Fibroblast of skin of left biceps (primary cell): Measurements from ENCODE around the gene HDAC5.
"Not testable (repeated sequence)": the region's sequence is repeated elsewhere in the genome, so short reads cannot be mapped to it uniquely, and the experiment has no call there.

Source experiments
- DNase-seq, 2 experiments: peaks; one replicate each; pipeline ENCODE4 v3.0.0-alpha.2; 2013; ENCODE audit warnings: low read depth in 2 of 2

HDAC5 gene

DNA sequence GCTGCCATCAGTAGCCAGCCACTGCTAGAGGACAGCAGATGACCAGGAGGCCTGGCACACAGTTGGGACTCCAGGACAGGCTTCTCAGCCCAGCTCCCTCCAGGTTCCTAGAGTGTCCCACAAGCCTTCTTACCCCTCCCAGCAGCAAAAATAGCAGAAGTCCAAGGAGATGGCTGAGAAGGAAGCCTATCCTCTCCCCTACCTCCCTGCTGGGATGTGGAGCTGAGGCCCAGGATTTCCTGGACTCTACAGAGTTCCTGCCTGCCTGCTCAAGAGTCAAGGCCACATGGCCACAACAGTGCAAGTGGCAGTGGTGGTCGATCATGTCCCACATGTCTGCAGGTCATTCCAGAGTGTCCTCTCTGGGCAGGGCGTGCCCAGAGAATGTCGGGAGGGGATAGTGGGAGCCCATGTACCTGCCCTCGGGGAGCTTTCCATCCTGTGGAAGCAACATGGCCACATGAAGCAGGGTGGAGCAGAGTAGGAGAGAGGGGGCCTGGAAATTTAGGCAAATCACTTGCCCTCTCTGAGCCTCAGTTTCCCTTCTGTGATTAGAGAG lies 10.6 kb upstream of the HDAC5 start:
- no peak for DNase-seq

DNA sequence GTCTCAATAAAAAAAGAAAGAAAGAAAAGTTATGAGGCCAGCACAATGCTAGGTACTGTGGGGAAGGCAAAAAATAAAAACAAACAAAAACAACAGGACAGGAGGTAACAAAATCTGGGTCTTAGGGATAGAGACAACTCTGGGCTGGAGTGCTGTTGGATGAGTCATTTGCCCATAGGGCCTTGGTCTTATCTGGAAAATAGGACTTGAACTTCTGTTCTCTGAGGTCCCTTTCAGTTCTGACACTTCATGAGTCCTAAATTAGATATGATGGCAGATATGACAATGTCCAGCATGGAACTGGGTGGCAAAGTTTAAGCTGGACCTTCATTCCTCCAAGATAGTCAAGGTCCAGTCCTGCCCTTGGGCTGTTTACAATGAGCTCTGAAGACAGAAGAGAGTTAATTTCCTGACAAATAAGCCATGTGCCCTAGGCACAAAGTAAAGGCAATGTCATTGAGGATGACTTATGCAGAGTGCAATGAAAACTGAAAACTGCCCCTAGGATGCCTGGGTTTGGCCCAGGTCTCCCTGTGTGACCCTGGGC lies 8.9 kb upstream of the HDAC5 start:
- no peak for DNase-seq

- not testable (repeated sequence) for DNase-seq
These were observed 7.9 kb upstream of the HDAC5 start for GRCh38 chr17:44131372-44131771.

DNA sequence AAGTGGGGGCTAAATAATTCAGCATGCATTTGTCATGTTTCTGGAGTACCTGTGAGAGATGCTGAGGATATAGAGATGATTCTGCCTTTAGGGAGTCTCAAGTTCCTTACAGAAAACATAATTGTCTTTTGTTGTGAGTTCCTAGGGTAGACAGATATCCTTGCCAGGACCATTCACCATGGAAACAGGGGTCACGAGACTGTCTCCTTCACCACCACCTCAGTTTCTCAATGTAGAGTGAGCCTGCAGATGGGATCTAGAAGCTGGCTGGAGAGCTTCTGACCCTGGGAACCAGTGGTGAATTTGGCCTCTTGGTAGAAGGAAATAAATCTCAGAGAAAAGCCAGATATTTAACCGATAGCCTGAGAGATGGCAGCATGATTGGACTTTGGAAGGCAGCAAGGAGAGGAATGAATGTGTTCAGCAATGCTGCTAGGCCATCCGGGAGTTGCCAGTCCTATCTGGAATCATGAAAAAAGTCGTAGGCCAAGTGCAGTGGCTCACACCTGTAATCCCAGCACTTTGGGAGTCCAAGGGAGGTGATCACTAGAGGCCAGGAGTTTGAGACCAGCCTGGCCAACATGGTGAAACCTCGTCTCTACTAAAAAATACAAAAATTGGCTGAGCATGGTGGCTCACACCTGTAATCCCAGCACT lies 7.4 kb upstream of the HDAC5 start:
- DNase-seq, result no peak

DNA sequence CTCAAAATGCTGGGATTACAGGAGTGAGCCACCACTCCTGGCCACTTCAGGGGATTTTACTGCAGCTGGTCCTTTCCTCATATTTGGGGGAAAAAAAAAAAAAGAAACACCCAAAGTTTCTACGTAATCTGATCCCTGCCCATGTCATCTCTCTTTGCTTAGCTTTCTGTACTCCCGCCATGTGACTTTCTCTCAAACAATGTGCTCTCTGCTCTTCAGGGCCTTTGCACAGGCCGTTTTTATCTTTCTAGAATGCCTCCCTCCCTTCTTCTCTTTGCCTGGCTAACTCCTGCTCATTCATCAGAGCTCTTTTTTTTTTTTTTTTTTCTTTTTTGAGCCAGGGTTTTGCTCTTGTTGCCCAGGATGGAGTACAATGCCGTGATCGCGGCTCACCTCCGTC lies 4.9 kb upstream of the HDAC5 start:
- no peak for DNase-seq

DNA sequence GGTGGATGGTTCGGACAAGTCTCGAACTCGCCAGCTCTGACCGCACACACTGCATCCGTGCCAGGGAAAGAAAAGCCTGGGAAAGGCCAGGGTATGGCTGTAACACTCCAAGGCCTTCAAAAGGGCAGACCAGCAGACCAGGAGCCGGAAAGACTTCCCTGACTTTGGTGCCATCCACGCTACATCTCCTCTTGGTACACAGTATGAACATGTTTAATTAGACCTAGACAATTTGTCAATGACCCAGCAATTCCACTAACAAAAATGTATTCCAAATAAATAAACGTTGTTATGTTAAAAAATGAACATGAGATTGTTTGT lies 637 bp upstream of the HDAC5 start:
- DNase-seq, result no peak

- no peak for DNase-seq
These were observed 555 bp downstream of the HDAC5 start for GRCh38 chr17:44122816-44123355.

DNA sequence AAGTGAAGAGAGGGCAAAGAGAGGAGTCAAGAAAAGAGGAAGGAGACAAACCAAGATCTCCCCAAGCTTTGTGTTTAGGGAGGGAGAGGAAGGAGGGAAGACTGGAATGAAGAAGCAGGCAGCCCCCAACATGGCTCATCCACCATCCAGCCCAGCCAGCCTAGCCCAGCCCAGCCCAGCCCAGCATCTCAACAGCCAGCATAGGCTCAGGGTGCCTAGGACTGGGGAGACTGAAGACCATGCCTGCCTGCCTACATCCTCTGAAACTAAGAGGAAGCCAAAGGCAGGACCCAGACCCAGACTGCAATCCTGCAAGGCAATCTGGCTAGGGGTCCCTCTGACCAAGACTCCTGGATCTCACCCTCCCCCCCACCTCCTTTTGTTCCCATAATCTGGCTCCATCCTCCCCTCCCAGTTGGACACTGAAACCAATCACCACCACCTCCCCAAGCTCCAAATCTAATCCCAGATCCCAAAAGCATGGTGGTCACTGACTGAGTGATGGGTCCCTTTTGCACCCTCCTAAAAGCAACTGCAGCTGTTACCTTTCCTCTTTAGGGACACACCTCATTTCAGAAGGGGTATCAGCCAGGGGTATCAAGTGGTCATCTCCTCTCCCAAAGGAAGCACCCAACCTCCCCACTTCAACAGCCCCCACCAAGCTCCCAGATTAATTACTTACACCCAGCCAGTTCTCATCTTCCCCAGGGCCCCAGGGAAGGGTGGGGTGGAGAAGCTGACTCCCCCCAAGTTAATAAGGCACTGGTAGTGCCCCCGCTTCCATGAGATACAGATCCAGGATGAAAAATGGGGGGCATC lies 1.2 kb downstream of the HDAC5 start:
- DNase-seq, result no peak

DNA sequence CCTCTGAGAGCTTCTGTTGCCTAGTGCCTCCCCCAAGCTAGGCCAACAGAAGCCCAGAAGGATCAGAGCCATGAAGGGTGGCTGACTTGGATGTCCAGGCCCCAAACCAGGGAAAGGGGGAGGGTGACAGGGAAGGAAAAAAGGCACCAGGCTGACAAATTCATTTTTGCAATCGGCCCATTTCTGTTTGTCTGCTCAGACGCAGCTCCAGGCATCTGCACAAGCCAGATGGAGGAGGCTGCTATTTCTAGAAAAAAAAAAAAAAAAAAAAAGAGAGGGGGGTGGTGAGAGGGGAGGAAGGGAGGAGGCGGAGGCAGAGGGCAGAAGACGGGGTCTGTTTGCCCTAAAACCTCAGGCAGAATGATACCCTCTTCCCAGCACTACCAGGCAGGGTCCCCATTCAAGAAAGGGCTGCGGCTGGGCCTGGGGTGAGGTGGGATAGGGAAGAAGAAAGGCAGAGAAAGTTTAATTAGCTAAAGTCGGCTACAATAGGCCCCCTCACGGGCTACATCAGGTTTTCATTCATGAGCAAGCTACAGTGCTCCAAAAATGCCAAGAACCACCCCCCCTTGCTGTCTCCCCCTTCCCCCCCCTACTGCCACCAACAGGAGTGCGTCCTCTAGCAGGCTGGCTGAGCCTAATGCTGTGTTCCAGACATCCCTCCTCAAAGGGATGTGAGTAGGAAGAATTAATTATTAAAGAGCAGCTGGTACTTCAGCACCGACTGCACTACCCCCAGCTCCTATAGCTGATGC lies 2.4 kb downstream of the HDAC5 start:
- no peak for DNase-seq

- DNase-seq, result not testable (repeated sequence)
These were observed 3.2 kb downstream of the HDAC5 start for GRCh38 chr17:44120281-44120680.

GRCh38 chr17:44119798-44120197 lies 3.6 kb downstream of the HDAC5 start:
- no peak for DNase-seq

GRCh38 chr17:44119062-44119461 lies 4.4 kb downstream of the HDAC5 start:
- DNase-seq, result no peak

DNA sequence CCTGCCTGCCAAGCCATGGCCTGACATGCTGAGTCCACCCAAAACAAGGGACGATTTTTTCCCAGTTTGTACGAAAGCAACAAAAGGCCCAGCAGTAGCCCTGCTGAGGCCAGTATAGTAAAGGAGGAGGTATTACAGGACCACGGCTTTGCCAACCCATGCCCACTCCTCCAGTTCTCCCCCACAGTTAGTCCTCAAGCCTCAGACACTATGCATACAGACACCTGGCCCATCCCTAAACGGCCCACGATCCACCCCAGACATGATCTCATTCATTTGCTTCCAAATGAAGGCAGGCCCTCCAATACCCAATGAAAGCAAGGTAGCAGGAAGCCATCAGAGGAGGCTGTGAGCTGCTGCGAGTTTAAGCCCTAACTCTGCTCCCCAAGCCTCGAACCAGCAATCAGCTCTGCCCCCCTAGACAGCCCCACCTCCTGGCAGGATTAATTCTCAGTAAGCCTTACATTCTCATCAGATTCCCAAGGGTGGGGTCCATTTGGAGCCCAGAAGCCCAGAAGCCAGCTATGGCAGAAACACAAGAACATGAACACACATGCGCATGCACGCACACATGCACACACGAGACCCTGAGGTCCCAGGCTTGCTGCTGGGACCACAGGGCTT lies 4.9 kb downstream of the HDAC5 start:
- no peak for DNase-seq

DNA sequence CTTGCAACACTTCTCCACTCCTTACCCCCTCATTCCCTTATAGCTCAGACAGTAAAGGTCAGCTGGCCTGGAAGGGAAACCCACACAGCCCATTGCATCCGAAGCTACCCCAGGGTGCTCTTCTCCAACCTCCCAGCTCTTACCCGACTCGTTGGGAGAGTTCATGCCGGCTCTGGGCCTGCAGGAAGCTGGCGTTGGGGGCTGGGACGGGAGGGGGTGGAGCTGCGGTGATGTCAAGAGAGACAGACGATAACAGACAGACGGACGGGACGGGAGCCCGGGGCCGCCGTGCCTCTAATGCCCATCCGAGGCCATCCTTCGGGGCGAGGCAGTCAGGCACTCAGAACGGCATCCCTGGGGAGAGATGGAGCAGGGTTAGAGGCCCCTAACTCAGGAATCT lies 6.1 kb downstream of the HDAC5 start:
- no peak for DNase-seq

DNA sequence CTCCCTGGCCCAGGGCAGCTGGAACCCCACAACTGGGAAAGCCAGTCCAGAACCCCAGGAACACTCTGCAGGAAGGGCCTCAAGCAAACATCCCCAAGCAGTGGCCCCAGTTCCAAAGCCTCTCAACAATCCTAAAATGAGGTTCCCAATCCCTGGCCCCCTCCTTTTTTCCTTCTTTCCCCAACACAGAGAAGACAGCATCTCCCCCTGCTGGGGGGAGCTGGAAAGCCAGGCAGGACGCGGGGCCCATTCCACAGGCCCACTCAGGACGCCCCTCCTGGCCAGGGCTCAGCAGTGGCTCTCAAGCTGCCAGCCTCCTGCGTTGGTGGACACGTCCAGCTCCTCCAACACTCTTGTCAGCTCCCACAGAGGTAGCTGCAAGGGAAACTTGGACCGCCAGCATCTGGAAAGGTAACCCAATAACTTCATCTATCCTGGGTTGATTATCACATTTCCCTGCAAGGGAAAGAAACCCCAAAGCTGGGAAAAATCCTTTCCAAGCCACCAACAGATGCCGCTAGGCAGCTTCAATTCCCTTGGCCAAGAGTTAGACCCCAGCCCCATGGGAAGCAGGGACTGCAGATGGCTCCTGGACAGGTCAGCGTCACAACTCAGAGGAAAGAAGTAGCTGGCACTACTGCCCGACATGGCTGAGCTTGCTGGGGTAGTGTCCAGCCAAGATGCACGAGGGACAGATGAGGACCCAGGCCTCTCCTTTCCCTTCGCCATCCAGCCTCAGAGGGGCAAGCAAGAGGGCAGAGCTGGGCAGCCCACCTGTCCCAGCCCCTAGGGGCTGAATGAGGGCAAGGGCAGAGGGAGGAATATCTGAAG lies 7.6 kb downstream of the HDAC5 start:
- DNase-seq, result no peak

- no peak for DNase-seq
These were observed 9.3 kb downstream of the HDAC5 start for GRCh38 chr17:44113868-44114840.

DNA sequence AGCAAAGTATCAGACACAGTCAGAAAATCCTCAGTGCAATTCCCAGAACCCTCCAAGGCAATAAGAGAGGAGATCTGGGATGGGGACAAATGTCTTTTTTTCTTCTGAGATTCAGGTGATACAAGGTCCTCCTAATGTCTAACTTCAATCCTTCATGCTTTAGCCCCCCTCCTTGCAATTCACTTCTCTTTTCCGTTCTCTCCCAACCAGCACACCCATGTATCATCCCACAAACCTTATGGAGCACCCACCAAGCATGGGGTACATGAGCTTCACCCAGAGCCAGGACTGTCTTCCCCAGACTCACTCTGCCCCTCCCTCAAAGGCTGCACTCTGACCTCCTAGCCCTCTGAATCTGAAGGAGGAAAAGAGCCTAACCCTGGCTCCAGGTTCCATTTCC lies 10.1 kb downstream of the HDAC5 start:
- no peak for DNase-seq

- no peak for DNase-seq
These were observed 10.9 kb downstream of the HDAC5 start for GRCh38 chr17:44112284-44113280.
